MM.1S (cell line): ENCODE measurements around the gene TSPYL4.

Source experiments
- CTCF ChIP-seq: fragments of 300-600 bp; sonication (generic); IDR thresholded peaks from 2 replicates; pipeline ENCODE4 v1.5.1; 2016; ENCODE audit warnings: antibody characterized with exemption, low read length, mixed read lengths
- EZH2 ChIP-seq: fragments of 300-600 bp; sonication (generic); optimal IDR thresholded peaks from 2 replicates; pipeline ENCODE3; 2017; ENCODE audit warnings: low read depth, mild to moderate bottlenecking, antibody characterized with exemption, low read length, mixed read lengths
- EZH2phosphoT487 ChIP-seq: fragments of 300-600 bp; sonication (generic); IDR thresholded peaks from 2 replicates; pipeline ENCODE4 v1.6.1; 2018; ENCODE audit warnings: antibody characterized with exemption, low read length

DNA sequence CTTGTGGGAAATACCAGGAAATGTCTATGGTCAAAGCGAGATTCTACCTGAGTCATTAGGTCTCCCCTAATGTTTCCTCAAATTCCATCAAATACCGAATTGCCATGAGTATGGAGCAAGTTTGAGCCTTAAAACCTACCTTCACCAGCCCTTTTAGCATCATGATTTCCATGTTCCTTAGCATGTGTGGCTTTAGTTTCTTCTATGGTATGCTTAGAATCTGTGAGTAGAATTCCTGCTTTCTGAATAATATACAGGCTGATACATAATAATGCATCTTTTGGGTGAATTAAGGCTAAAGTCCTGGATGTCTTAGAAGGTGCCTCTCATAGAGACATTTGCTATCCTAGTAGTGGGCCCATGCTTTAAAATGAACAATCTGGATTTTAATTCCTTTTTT lies 32.0 kb downstream of the TSPYL4 start:
- TF ChIP-seq CTCF = no peak
- TF ChIP-seq EZH2 = no peak
- TF ChIP-seq EZH2phosphoT487 = no peak
